IMR-90 (cell line): ENCODE measurements around the gene PCP4L1. TPM values are rescaled to one million over a fixed set of nuclear protein-coding genes. Genes with fewer than 3 reads are reported as not detected.

Source experiments
- ATAC-seq: fragments of 200-7000 bp; cut with Tn5 transposase; 2 replicates; pipeline ENCODE4 v1.9.1; 2020; ENCODE audit warnings: low read depth, mild to moderate bottlenecking, moderate library complexity
- BruUV-seq: library from RNA; stranded (reverse); fragments of 400-500 nt; replicated peaks from 2 replicates; lab custom pipeline; 2021; lab: Mats Ljungman, UMichigan
- CTCF ChIA-PET: fragments of 300-600 bp; formaldehyde crosslinking; extraction: SDS; loops from one replicate; lab custom pipeline; 2021; ENCODE audit warnings: antibody characterized with exemption; lab: Yijun Ruan, JAX
- POLR2A ChIA-PET: fragments of 300-600 bp; sonication (Branson Sonifier 250); formaldehyde crosslinking; loops from one replicate; lab custom pipeline; 2022; ENCODE audit warnings: antibody characterized with exemption; ENCODE audit not compliant: unreplicated experiment; lab: Charles Lee
- DNase-seq: peaks from one replicate; pipeline ENCODE4 v3.0.0; 2013
- H2AFZ ChIP-seq: replicated peaks from 2 replicates; pipeline ENCODE3; 2013; ENCODE audit warnings: low read length, mild to moderate bottlenecking; ENCODE audit not compliant: poor library complexity
- H2AK5ac ChIP-seq: 2 replicates; pipeline ENCODE4 v1.6.1; 2013; ENCODE audit warnings: low read depth, low read length, inconsistent platforms
- H2AK9ac ChIP-seq: replicated peaks from 2 replicates; pipeline ENCODE3; 2013; ENCODE audit warnings: mild to moderate bottlenecking, low read depth, low read length, moderate library complexity; ENCODE audit not compliant: poor library complexity
- H2BK120ac ChIP-seq: 2 replicates; pipeline ENCODE4 v1.6.1; 2013; ENCODE audit warnings: low read depth, low read length, inconsistent platforms
- H2BK15ac ChIP-seq: 3 replicates; pipeline ENCODE4 v1.6.1; 2013; ENCODE audit warnings: low read depth, low read length, inconsistent platforms
- H2BK20ac ChIP-seq: 2 replicates; pipeline ENCODE4 v1.6.1; 2013; ENCODE audit warnings: low read depth, mild to moderate bottlenecking, inconsistent platforms, low read length, moderate library complexity
- H2BK5ac ChIP-seq: 2 replicates; pipeline ENCODE4 v1.6.1; 2013; ENCODE audit warnings: mild to moderate bottlenecking, low read depth, low read length, inconsistent platforms; ENCODE audit not compliant: poor library complexity, severe bottlenecking
- H3K14ac ChIP-seq: replicated peaks from 2 replicates; pipeline ENCODE4 v1.6.1; 2013; ENCODE audit warnings: low read depth, low read length, inconsistent platforms
- H3K18ac ChIP-seq: 2 replicates; pipeline ENCODE4 v1.6.1; 2013; ENCODE audit warnings: low read depth, low read length, control low read depth
- H3K23ac ChIP-seq: 2 replicates; pipeline ENCODE4 v1.6.1; 2013; ENCODE audit warnings: low read depth, low read length, inconsistent platforms
- H3K27ac ChIP-seq: 2 replicates; pipeline ENCODE4 v1.5.1; 2013; ENCODE audit warnings: mild to moderate bottlenecking, control low read depth, low read length; ENCODE audit not compliant: insufficient read depth
- H3K27me3 ChIP-seq: 2 replicates; pipeline ENCODE4 v1.6.1; 2013; ENCODE audit warnings: low read length; ENCODE audit not compliant: control insufficient read depth, insufficient read depth
- H3K36me3 ChIP-seq: 2 replicates; pipeline ENCODE4 v1.6.1; 2013; ENCODE audit warnings: low read length, mixed read lengths; ENCODE audit not compliant: control insufficient read depth, insufficient read depth
- H3K4ac ChIP-seq: 2 replicates; pipeline ENCODE4 v1.6.1; 2013; ENCODE audit warnings: low read depth, low read length, inconsistent platforms
- H3K4me1 ChIP-seq: 2 replicates; pipeline ENCODE4 v1.6.1; 2013; ENCODE audit warnings: low read length, mixed read lengths; ENCODE audit not compliant: control insufficient read depth, insufficient read depth
- H3K4me2 ChIP-seq: 2 replicates; pipeline ENCODE4 v1.6.1; 2013; ENCODE audit warnings: low read depth, mild to moderate bottlenecking, control low read depth, low read length, moderate library complexity
- H3K4me3 ChIP-seq: 2 replicates; pipeline ENCODE4 v1.5.1; 2013; ENCODE audit warnings: low read depth, mild to moderate bottlenecking, control low read depth, low read length, moderate library complexity; ENCODE audit not compliant: insufficient read depth
- H3K56ac ChIP-seq: 2 replicates; pipeline ENCODE4 v1.6.1; 2013; ENCODE audit warnings: low read length, inconsistent platforms; ENCODE audit not compliant: insufficient read depth; ENCODE audit errors: extremely low read depth
- H3K79me1 ChIP-seq, 2 experiments: 2 replicates each; pipeline ENCODE4 v1.6.1; 2013; ENCODE audit warnings: low read length in 2 of 2, inconsistent platforms in 1 of 2, low read depth in 1 of 2
- H3K9ac ChIP-seq: 2 replicates; pipeline ENCODE4 v1.6.1; 2013; ENCODE audit warnings: low read depth, low read length, control low read depth
- H3K9me1 ChIP-seq: 2 replicates; pipeline ENCODE4 v1.6.1; 2013; ENCODE audit warnings: low read length, inconsistent platforms; ENCODE audit not compliant: insufficient read depth
- H3K9me3 ChIP-seq: 2 replicates; pipeline ENCODE4 v1.6.1; 2013; ENCODE audit warnings: low read length; ENCODE audit not compliant: control insufficient read depth, insufficient read depth
- H4K20me1 ChIP-seq: 2 replicates; pipeline ENCODE4 v1.6.1; 2013; ENCODE audit warnings: low read length, inconsistent platforms; ENCODE audit not compliant: insufficient read depth
- H4K5ac ChIP-seq: 2 replicates; pipeline ENCODE4 v1.6.1; 2013; ENCODE audit warnings: mild to moderate bottlenecking, low read depth, low read length, control low read depth
- H4K8ac ChIP-seq, 2 experiments: 2 replicates each; pipeline ENCODE4 v1.6.1; 2013; ENCODE audit warnings: low read depth in 2 of 2, low read length in 2 of 2, control low read depth in 1 of 2, inconsistent platforms in 1 of 2
- H4K91ac ChIP-seq: 2 replicates; pipeline ENCODE4 v1.6.1; 2013; ENCODE audit warnings: low read depth, low read length, inconsistent platforms; ENCODE audit not compliant: insufficient read depth
- BHLHE40 ChIP-seq: fragments of 150-350 bp; IDR thresholded peaks from 2 replicates; pipeline ENCODE4 v1.6.1; 2016; ENCODE audit warnings: mild to moderate bottlenecking, low read depth, low read length
- CEBPB ChIP-seq: IDR thresholded peaks from 2 replicates; pipeline ENCODE4 v1.6.1; 2012; ENCODE audit warnings: low read depth, low read length, improper control_type of control experiment
- CHD1 ChIP-seq: IDR thresholded peaks from 2 replicates; pipeline ENCODE4 v1.6.1; 2012; ENCODE audit warnings: low read depth, low read length, improper control_type of control experiment
- FOS ChIP-seq: fragments of 150-350 bp; IDR thresholded peaks from 2 replicates; pipeline ENCODE4 v1.6.1; 2016; ENCODE audit warnings: low read depth, low read length
- MAZ ChIP-seq: IDR thresholded peaks from 2 replicates; pipeline ENCODE4 v1.6.1; 2012; ENCODE audit warnings: low read depth, mild to moderate bottlenecking, low read length, improper control_type of control experiment, moderate library complexity, borderline replicate concordance
- MXI1 ChIP-seq: IDR thresholded peaks from 2 replicates; pipeline ENCODE4 v1.6.1; 2012; ENCODE audit warnings: low read depth, mild to moderate bottlenecking, low read length, moderate library complexity, borderline replicate concordance
- POLR2A ChIP-seq: IDR thresholded peaks from 2 replicates; pipeline ENCODE4 v1.6.1; 2012; ENCODE audit warnings: mild to moderate bottlenecking, low read depth, low read length
- RAD21 ChIP-seq: IDR thresholded peaks from 2 replicates; pipeline ENCODE4 v1.6.1; 2012; ENCODE audit warnings: low read length, improper control_type of control experiment
- RCOR1 ChIP-seq: IDR thresholded peaks from 2 replicates; pipeline ENCODE4 v1.6.1; 2012; ENCODE audit warnings: mild to moderate bottlenecking, low read length, improper control_type of control experiment; ENCODE audit not compliant: insufficient replicate concordance
- RFX5 ChIP-seq: IDR thresholded peaks from 2 replicates; pipeline ENCODE4 v1.8.0; 2012; ENCODE audit warnings: low read depth, mild to moderate bottlenecking, low read length, moderate library complexity
- SMC3 ChIP-seq: fragments of 150-350 bp; IDR thresholded peaks from 2 replicates; pipeline ENCODE4 v1.6.1; 2016; ENCODE audit warnings: low read depth, mild to moderate bottlenecking, antibody characterized with exemption, low read length, moderate library complexity
- WGBS, 2 experiments: methylation state at CpG; one replicate each; pipeline versions ENCODE4 v1.1.5 to v1.1.7; 2013; ENCODE audit warnings: missing lambda C conversion rate in 2 of 2; ENCODE audit not compliant: insufficient read length in 1 of 2; ENCODE audit errors: extremely low coverage in 2 of 2; 5-methylcytosine and 5-hydroxymethylcytosine counted together
- dilution Hi-C: fragments of 300-500 bp; cut with HindIII; formaldehyde crosslinking; loops from one replicate; pipeline ENCODE4 v1.14.3; 2018; ENCODE audit warnings: low sequenced_read_pairs; ENCODE audit not compliant: unreplicated experiment
- in situ Hi-C: fragments of 300-500 bp; cut with MboI; formaldehyde crosslinking; loops from 3 replicates; pipeline ENCODE4 v1.14.3; 2019; ENCODE audit warnings: low sequenced_read_pairs, inconsistent platforms, mixed read lengths
- intact Hi-C: fragments of 100-400 bp; cut with micrococcal nuclease; formaldehyde crosslinking; loops from 2 replicates; pipeline ENCODE4 v1.10.0; 2022
- polyA plus RNA-seq, 3 experiments: library from polyadenylated mRNA; depleted of rRNA; stranded (reverse); fragments of >200 nt; gene quantifications; 2 replicates each; pipeline ENCODE4 v1.2.3, GENCODE V29; 2012; ENCODE audit warnings: low replicate concordance in 1 of 3
- total RNA-seq: library from RNA; depleted of rRNA; stranded (reverse); fragments of >200 nt; gene quantifications from 2 replicates; pipeline ENCODE4 v1.2.3, GENCODE V29; 2012
- TF ChIP-seq, protein P1 (sequence below): conservative IDR thresholded peaks from 2 replicates; pipeline ENCODE4 v1.5.1; 2012; ENCODE audit warnings: mild to moderate bottlenecking, low read depth, low read length, improper control_type of control experiment
- TF ChIP-seq, protein P2 (sequence below): fragments of 150-350 bp; IDR thresholded peaks from 2 replicates; pipeline ENCODE4 v1.6.1; 2016; ENCODE audit warnings: low read depth, mild to moderate bottlenecking, low read length, moderate library complexity, borderline replicate concordance
- TF ChIP-seq, protein P3 (sequence below): fragments of 150-350 bp; IDR thresholded peaks from 2 replicates; pipeline ENCODE4 v1.6.1; 2017; ENCODE audit warnings: mild to moderate bottlenecking, antibody characterized with exemption, low read length, low read depth

PCP4L1 gene
- total and polyA plus RNA-seq, 2 of the 4 experiments (the other 2 are of a cell fraction) = not detected

DNA sequence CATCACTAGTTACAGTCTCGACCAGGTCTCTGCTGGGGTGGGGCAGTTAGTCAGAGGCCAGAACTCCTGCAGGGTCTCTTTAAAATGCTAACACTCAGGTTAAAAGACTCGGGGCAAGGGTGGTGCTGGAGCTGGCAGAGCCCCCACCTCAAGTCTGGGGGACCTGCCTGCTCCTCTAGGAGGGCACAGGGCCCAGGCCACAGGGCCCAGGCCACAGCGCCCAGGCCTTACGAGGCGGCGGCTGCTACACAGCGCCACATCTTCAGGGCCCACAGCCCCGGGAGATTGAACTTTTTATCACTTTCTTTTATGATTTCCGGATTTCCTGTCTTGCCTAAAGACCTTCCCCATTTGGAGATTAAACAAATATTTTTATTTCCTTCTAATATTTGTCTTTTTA lies 40.8 kb downstream of the PCP4L1 start:
- BruUV-seq = no TSS peak

More for the DNA sequence above, 40.8 kb downstream of the PCP4L1 start:
- no peaks in the 10 kb centered on the region for H3K27me3 ChIP-seq
- POLR2A ChIA-PET = no interaction called here
- H4K20me1 ChIP-seq = no peaks in the 10 kb centered on the region
- H3K4ac ChIP-seq = no peak overlapping the region
- H3K9me3 ChIP-seq = no peaks in the 10 kb centered on the region
- H3K36me3 ChIP-seq = no peaks in the 10 kb centered on the region
- H2AK9ac ChIP-seq = no peak overlapping the region
- no peak overlapping the region for H4K8ac ChIP-seq
- DNase-seq = no peak
- H3K23ac ChIP-seq = no peak overlapping the region
- H3K18ac ChIP-seq = no peak overlapping the region
- H2BK5ac ChIP-seq = no peak overlapping the region
- H3K9me1 ChIP-seq = no peaks in the 10 kb centered on the region
- H2AK5ac ChIP-seq = no peak overlapping the region
- H3K4me1 ChIP-seq = no peaks in the 10 kb centered on the region
- H3K79me1 ChIP-seq = no peaks in the 10 kb centered on the region
- in situ Hi-C loops (no loop called here), dilution Hi-C loops (no loop called here), intact Hi-C loops (no loop called here)
- H3K56ac ChIP-seq = no peak overlapping the region
- H2AFZ ChIP-seq = no peak overlapping the region
- TF ChIP-seq POLR2A (no peak), MXI1 (no peak), CEBPB (no peak), BHLHE40 (no peak), RAD21 (no peak), RFX5 (no peak), SMC3 (no peak), FOS (no peak), CHD1 (no peak), RCOR1 (no peak), MAZ (no peak)
- TF ChIP-seq, protein P1, sequence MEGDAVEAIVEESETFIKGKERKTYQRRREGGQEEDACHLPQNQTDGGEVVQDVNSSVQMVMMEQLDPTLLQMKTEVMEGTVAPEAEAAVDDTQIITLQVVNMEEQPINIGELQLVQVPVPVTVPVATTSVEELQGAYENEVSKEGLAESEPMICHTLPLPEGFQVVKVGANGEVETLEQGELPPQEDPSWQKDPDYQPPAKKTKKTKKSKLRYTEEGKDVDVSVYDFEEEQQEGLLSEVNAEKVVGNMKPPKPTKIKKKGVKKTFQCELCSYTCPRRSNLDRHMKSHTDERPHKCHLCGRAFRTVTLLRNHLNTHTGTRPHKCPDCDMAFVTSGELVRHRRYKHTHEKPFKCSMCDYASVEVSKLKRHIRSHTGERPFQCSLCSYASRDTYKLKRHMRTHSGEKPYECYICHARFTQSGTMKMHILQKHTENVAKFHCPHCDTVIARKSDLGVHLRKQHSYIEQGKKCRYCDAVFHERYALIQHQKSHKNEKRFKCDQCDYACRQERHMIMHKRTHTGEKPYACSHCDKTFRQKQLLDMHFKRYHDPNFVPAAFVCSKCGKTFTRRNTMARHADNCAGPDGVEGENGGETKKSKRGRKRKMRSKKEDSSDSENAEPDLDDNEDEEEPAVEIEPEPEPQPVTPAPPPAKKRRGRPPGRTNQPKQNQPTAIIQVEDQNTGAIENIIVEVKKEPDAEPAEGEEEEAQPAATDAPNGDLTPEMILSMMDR = no peak
- TF ChIP-seq, protein P2, sequence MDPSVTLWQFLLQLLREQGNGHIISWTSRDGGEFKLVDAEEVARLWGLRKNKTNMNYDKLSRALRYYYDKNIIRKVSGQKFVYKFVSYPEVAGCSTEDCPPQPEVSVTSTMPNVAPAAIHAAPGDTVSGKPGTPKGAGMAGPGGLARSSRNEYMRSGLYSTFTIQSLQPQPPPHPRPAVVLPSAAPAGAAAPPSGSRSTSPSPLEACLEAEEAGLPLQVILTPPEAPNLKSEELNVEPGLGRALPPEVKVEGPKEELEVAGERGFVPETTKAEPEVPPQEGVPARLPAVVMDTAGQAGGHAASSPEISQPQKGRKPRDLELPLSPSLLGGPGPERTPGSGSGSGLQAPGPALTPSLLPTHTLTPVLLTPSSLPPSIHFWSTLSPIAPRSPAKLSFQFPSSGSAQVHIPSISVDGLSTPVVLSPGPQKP = no peak
- TF ChIP-seq, protein P3, sequence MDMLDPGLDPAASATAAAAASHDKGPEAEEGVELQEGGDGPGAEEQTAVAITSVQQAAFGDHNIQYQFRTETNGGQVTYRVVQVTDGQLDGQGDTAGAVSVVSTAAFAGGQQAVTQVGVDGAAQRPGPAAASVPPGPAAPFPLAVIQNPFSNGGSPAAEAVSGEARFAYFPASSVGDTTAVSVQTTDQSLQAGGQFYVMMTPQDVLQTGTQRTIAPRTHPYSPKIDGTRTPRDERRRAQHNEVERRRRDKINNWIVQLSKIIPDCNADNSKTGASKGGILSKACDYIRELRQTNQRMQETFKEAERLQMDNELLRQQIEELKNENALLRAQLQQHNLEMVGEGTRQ = no peak
- no peak for ATAC-seq
- no peak overlapping the region for H3K9ac ChIP-seq
- no peak overlapping the region for H4K91ac ChIP-seq
- no peak overlapping the region for H2BK20ac ChIP-seq
- no peak overlapping the region for H2BK15ac ChIP-seq
- no peak overlapping the region for H3K14ac ChIP-seq
- H4K5ac ChIP-seq = no peak overlapping the region
- 33% methylated on average over 1 of the region's 9 CpGs; no CpG with 5 or more reads in 1 of the 2 experiments for WGBS, 2 experiments
- no peak overlapping the region for H3K4me3 ChIP-seq
- CTCF ChIA-PET = no interaction called here
- no peak overlapping the region for H3K27ac ChIP-seq
- no peak overlapping the region for H2BK120ac ChIP-seq
- no peak overlapping the region for H3K4me2 ChIP-seq
